Measurements from ENCODE around the gene ST7. TPM values are rescaled to one million over a fixed set of nuclear protein-coding genes. Genes with fewer than 3 reads are reported as not detected.

The ST7 gene
- total and polyA plus RNA-seq, 2 experiments from 2014 or later = 9.9 to 18.3 TPM

DNA sequence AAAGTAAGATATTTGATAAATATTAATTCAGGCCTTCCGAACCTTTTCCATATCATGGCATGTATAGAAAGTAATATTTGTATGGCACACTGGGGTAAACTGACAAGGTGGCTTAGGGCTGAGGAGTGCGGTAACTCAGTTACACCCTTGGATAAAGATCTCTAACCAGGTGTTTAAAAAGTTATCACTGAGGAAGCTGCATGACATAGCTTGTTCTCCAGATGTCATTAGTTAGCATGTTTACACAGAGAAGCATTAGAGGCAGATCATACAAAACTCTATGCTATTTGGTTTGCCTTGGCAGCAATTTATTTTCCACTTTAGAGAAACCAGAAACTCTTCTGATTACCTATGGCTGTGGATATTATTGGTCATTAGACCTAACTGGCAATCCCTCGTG lies 118.2 kb downstream of the ST7 start:
- no peaks in the 10 kb centered on the region for H3F3A ChIP-seq (replicated peaks; ENCODE audit: low read depth)
- 0 out of 2 replicates have a peak, but pooled peaks cover 4% of the 10 kb centered on the region for H3K79me2 ChIP-seq (replicated peaks; ENCODE audit: insufficient read depth)
- H3K36me3 Mint-ChIP-seq (ENCODE audit: low read depth) = peaks cover 10% of the 10 kb centered on the region; the same call in 2 of the 3 replicates
- peaks cover 2% of the 10 kb centered on the region for H3K27me3 Mint-ChIP-seq (ENCODE audit: insufficient read depth, low read depth, poor library complexity)
- peaks cover 20% of the 10 kb centered on the region; the same call in 2 of the 3 replicates for H3K4me1 Mint-ChIP-seq
- H2AFZ ChIP-seq = no peak overlapping the region
- H3K36me3 ChIP-seq (ENCODE audit: insufficient read depth) = no peaks in the 10 kb centered on the region
- no peaks in the 10 kb centered on the region for H3K9me2 ChIP-seq (ENCODE audit: insufficient read depth)
- no peak overlapping the region for H3K27ac ChIP-seq (ENCODE audit: low read depth)
- H3K4me3 ChIP-seq = no peak overlapping the region
- no peak overlapping the region for H3K27ac Mint-ChIP-seq
- H4K20me1 ChIP-seq (replicated peaks; ENCODE audit: insufficient read depth) = no peaks in the 10 kb centered on the region
- no peak for TF ChIP-seq CREB1 (CRISPR knock-in tag; IDR thresholded peaks at IDR 0.05; ENCODE audit: low read depth)
- no peak for TF ChIP-seq EZH2phosphoT487 (IDR thresholded peaks at IDR 0.05; ENCODE audit: unreplicated experiment)
- TF ChIP-seq, protein P1, sequence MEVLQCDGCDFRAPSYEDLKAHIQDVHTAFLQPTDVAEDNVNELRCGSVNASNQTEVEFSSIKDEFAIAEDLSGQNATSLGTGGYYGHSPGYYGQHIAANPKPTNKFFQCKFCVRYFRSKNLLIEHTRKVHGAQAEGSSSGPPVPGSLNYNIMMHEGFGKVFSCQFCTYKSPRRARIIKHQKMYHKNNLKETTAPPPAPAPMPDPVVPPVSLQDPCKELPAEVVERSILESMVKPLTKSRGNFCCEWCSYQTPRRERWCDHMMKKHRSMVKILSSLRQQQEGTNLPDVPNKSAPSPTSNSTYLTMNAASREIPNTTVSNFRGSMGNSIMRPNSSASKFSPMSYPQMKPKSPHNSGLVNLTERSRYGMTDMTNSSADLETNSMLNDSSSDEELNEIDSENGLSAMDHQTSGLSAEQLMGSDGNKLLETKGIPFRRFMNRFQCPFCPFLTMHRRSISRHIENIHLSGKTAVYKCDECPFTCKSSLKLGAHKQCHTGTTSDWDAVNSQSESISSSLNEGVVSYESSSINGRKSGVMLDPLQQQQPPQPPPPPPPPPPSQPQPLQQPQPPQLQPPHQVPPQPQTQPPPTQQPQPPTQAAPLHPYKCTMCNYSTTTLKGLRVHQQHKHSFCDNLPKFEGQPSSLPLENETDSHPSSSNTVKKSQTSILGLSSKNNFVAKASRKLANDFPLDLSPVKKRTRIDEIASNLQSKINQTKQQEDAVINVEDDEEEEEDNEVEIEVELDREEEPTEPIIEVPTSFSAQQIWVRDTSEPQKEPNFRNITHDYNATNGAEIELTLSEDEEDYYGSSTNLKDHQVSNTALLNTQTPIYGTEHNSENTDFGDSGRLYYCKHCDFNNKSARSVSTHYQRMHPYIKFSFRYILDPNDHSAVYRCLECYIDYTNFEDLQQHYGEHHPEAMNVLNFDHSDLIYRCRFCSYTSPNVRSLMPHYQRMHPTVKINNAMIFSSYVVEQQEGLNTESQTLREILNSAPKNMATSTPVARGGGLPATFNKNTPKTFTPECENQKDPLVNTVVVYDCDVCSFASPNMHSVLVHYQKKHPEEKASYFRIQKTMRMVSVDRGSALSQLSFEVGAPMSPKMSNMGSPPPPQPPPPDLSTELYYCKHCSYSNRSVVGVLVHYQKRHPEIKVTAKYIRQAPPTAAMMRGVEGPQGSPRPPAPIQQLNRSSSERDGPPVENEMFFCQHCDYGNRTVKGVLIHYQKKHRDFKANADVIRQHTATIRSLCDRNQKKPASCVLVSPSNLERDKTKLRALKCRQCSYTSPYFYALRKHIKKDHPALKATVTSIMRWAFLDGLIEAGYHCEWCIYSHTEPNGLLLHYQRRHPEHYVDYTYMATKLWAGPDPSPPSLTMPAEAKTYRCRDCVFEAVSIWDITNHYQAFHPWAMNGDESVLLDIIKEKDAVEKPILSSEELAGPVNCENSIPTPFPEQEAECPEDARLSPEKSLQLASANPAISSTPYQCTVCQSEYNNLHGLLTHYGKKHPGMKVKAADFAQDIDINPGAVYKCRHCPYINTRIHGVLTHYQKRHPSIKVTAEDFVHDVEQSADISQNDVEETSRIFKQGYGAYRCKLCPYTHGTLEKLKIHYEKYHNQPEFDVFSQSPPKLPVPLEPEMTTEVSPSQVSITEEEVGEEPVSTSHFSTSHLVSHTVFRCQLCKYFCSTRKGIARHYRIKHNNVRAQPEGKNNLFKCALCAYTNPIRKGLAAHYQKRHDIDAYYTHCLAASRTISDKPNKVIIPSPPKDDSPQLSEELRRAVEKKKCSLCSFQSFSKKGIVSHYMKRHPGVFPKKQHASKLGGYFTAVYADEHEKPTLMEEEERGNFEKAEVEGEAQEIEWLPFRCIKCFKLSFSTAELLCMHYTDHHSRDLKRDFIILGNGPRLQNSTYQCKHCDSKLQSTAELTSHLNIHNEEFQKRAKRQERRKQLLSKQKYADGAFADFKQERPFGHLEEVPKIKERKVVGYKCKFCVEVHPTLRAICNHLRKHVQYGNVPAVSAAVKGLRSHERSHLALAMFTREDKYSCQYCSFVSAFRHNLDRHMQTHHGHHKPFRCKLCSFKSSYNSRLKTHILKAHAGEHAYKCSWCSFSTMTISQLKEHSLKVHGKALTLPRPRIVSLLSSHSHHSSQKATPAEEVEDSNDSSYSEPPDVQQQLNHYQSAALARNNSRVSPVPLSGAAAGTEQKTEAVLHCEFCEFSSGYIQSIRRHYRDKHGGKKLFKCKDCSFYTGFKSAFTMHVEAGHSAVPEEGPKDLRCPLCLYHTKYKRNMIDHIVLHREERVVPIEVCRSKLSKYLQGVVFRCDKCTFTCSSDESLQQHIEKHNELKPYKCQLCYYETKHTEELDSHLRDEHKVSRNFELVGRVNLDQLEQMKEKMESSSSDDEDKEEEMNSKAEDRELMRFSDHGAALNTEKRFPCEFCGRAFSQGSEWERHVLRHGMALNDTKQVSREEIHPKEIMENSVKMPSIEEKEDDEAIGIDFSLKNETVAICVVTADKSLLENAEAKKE (CRISPR knock-in tag; IDR thresholded peaks at IDR 0.05) = no peak
- no peak for TF ChIP-seq REST (IDR thresholded peaks at IDR 0.05; ENCODE audit: unreplicated experiment)
- TF ChIP-seq ZNF331 (CRISPR knock-in tag; IDR thresholded peaks at IDR 0.05; ENCODE audit: low read depth) = no peak
- TF ChIP-seq STAT1 (IDR thresholded peaks at IDR 0.05; ENCODE audit: unreplicated experiment) = no peak
- TF ChIP-seq, protein P2, sequence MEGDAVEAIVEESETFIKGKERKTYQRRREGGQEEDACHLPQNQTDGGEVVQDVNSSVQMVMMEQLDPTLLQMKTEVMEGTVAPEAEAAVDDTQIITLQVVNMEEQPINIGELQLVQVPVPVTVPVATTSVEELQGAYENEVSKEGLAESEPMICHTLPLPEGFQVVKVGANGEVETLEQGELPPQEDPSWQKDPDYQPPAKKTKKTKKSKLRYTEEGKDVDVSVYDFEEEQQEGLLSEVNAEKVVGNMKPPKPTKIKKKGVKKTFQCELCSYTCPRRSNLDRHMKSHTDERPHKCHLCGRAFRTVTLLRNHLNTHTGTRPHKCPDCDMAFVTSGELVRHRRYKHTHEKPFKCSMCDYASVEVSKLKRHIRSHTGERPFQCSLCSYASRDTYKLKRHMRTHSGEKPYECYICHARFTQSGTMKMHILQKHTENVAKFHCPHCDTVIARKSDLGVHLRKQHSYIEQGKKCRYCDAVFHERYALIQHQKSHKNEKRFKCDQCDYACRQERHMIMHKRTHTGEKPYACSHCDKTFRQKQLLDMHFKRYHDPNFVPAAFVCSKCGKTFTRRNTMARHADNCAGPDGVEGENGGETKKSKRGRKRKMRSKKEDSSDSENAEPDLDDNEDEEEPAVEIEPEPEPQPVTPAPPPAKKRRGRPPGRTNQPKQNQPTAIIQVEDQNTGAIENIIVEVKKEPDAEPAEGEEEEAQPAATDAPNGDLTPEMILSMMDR (conservative IDR thresholded peaks at IDR 0.05; ENCODE audit: low read depth in 2 of 2) = no peak
- TF ChIP-seq POLR2AphosphoS5 (IDR thresholded peaks at IDR 0.05; ENCODE audit: low read depth) = no peak
- TF ChIP-seq EZH2 (IDR thresholded peaks at IDR 0.05; ENCODE audit: low read depth, unreplicated experiment) = no peak
- no peak for TF ChIP-seq ZNF114 (CRISPR knock-in tag; IDR thresholded peaks at IDR 0.05)
- TF ChIP-seq NANOG (IDR thresholded peaks at IDR 0.05; ENCODE audit: borderline replicate concordance) = no peak
- no peak for TF ChIP-seq JUNB (IDR thresholded peaks at IDR 0.05; ENCODE audit: unreplicated experiment)
- TF ChIP-seq ETS1 (IDR thresholded peaks at IDR 0.05) = no peak
- H3K27me3 ChIP-seq (ENCODE audit: insufficient read depth) = no peaks in the 10 kb centered on the region
- peaks cover 11% of the 10 kb centered on the region; the same call in 1 of the 2 replicates for H3K4me1 ChIP-seq (ENCODE audit: insufficient read depth)
- H3K9me3 Mint-ChIP-seq = peaks cover 14% of the 10 kb centered on the region; the same call in 2 of the 3 replicates
- DNase-seq (ENCODE audit: low spot score) (no peak), ATAC-seq (no peak)
- H3K4me2 ChIP-seq = no peak overlapping the region
- no peak overlapping the region for H3K4me3 Mint-ChIP-seq
